ENCODE measurements around the gene CTNNBL1.

CTNNBL1 gene

DNA sequence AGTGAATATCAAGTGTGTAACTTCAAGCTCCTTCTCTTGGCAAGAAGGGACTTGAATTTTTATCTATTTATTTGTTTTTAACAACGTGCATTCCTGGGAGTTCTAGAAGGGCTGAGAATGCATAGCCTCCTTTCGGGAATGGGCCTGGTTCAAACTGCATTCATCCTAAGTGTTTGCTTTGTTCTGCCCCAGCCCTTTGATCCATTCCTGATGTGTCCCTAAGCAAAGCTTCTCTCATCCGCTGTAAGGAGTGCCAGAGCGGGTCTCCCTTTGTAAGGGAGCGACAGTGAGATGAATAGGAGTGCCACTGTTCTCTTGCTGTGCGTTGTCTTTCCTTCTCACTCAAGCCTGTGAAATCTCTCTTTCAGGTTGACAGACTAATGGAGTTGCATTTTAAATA, 148.1 kb downstream of the CTNNBL1 start:
- no peak overlapping the region for H3K18ac ChIP-seq (ENCODE audit: low read depth in 1 of 2, low read length in 2 of 2)
- no peaks in the 10 kb centered on the region for H3K9me3 ChIP-seq (ENCODE audit: control insufficient read depth, low read length)
- no peak overlapping the region for H2BK12ac ChIP-seq (ENCODE audit: low read length in 2 of 2)
- no peaks in the 10 kb centered on the region for H3K4me1 ChIP-seq (ENCODE audit: control insufficient read depth, insufficient read depth, low read depth, low read length)
- no peak overlapping the region for H4K8ac ChIP-seq (ENCODE audit: low read length)
- H2BK15ac ChIP-seq (ENCODE audit: low read depth, poor library complexity, severe bottlenecking), result no peak overlapping the region
- no peak for DNase-seq
- no peak overlapping the region for H2AK5ac ChIP-seq (ENCODE audit: low read length, severe bottlenecking)
- peaks cover 13 to 60% of the 10 kb centered on the region in 2 experiments for H3K36me3 ChIP-seq (ENCODE audit: control insufficient read depth in 1 of 2, insufficient read depth in 2 of 2, low read depth in 1 of 2, low read length in 2 of 2)
- no peak overlapping the region for H3K4ac ChIP-seq (ENCODE audit: low read depth in 1 of 2, low read length in 2 of 2)
- peaks cover 5% of the 10 kb centered on the region for H3K79me1 ChIP-seq (replicated peaks; ENCODE audit: low read length, poor library complexity, severe bottlenecking)
- no peak overlapping the region for H2BK5ac ChIP-seq (ENCODE audit: low read depth, low read length, poor library complexity, severe bottlenecking)
- H3K4me3 ChIP-seq (ENCODE audit: insufficient read depth in 1 of 2, low read depth in 1 of 2, low read length in 2 of 2), result no peak overlapping the region
- no peak overlapping the region for H3K27ac ChIP-seq (ENCODE audit: low read length, poor library complexity, severe bottlenecking)
- no peak overlapping the region for H3K14ac ChIP-seq (ENCODE audit: low read length in 2 of 2)
- H3K4me2 ChIP-seq (ENCODE audit: low read length, poor library complexity, severe bottlenecking), result no peak overlapping the region
- no peak overlapping the region for H3K9ac ChIP-seq (ENCODE audit: low read length)
- WGBS, result 96% methylated on average over 6 of the region's 6 CpGs
- no peak overlapping the region for H4K91ac ChIP-seq (ENCODE audit: low read length)
- no peak overlapping the region for H3K23ac ChIP-seq (ENCODE audit: low read length in 2 of 2)
- no peaks in the 10 kb centered on the region for H3K27me3 ChIP-seq (ENCODE audit: control insufficient read depth in 1 of 2, insufficient read depth in 1 of 2, low read length in 2 of 2)
- H2AFZ ChIP-seq (ENCODE audit: low read depth, low read length), result no peak overlapping the region
- no peak overlapping the region for H2BK120ac ChIP-seq (ENCODE audit: low read depth, low read length)

DNA sequence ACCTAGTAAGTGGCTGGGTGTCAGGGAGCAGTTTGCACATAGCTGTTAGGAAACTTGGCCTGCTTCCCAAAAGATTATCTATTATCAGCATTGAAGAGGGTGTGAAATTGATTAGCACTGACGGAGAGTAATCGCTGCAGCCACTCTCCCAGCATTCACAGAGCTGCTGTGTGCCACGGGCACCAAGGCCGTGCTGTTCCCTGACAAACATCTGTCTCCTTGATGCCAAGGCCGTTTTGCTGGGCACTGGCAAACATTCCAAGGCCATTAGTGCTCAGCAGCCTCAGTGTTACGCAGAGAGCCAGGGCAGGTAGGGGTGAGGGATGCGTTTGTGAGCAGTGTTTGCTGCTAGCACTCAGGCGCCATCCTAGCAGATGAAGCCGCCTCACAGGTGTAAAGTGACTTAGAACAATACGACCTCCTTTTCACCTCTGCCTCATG, 151.4 kb downstream of the CTNNBL1 start:
- no peak overlapping the region for H3K18ac ChIP-seq (ENCODE audit: low read depth in 1 of 2, low read length in 2 of 2)
- no peak overlapping the region for H3K4ac ChIP-seq (ENCODE audit: low read depth in 1 of 2, low read length in 2 of 2)
- H2BK5ac ChIP-seq (ENCODE audit: low read depth, low read length, poor library complexity, severe bottlenecking), result no peak overlapping the region
- H3K27me3 ChIP-seq (ENCODE audit: control insufficient read depth in 1 of 2, insufficient read depth in 1 of 2, low read length in 2 of 2), result no peaks in the 10 kb centered on the region
- H2BK12ac ChIP-seq (ENCODE audit: low read length in 2 of 2), result no peak overlapping the region
- no peak overlapping the region for H4K91ac ChIP-seq (ENCODE audit: low read length)
- H3K4me2 ChIP-seq (ENCODE audit: low read length, poor library complexity, severe bottlenecking), result no peak overlapping the region
- peaks cover 13 to 69% of the 10 kb centered on the region in 2 experiments for H3K36me3 ChIP-seq (ENCODE audit: control insufficient read depth in 1 of 2, insufficient read depth in 2 of 2, low read depth in 1 of 2, low read length in 2 of 2)
- no peak for DNase-seq
- no peak overlapping the region for H2BK120ac ChIP-seq (ENCODE audit: low read depth, low read length)
- no peaks in the 10 kb centered on the region for H3K79me1 ChIP-seq (replicated peaks; ENCODE audit: low read length, poor library complexity, severe bottlenecking)
- H3K9ac ChIP-seq (ENCODE audit: low read length), result no peak overlapping the region
- no peak overlapping the region for H3K14ac ChIP-seq (ENCODE audit: low read length in 2 of 2)
- H3K4me1 ChIP-seq (ENCODE audit: control insufficient read depth, insufficient read depth, low read depth, low read length), result no peaks in the 10 kb centered on the region
- no peak overlapping the region for H2BK15ac ChIP-seq (ENCODE audit: low read depth, poor library complexity, severe bottlenecking)
- no peak overlapping the region for H2AK5ac ChIP-seq (ENCODE audit: low read length, severe bottlenecking)
- no peak overlapping the region for H3K4me3 ChIP-seq (ENCODE audit: insufficient read depth in 1 of 2, low read depth in 1 of 2, low read length in 2 of 2)
- H3K9me3 ChIP-seq (ENCODE audit: control insufficient read depth, low read length), result no peaks in the 10 kb centered on the region
- no peak overlapping the region for H4K8ac ChIP-seq (ENCODE audit: low read length)
- no peak overlapping the region for H3K27ac ChIP-seq (ENCODE audit: low read length, poor library complexity, severe bottlenecking)
- no peak overlapping the region for H2AFZ ChIP-seq (ENCODE audit: low read depth, low read length)
- H3K23ac ChIP-seq (ENCODE audit: low read length in 2 of 2), result no peak overlapping the region
- 87% methylated on average over 10 of the region's 10 CpGs for WGBS

DNA sequence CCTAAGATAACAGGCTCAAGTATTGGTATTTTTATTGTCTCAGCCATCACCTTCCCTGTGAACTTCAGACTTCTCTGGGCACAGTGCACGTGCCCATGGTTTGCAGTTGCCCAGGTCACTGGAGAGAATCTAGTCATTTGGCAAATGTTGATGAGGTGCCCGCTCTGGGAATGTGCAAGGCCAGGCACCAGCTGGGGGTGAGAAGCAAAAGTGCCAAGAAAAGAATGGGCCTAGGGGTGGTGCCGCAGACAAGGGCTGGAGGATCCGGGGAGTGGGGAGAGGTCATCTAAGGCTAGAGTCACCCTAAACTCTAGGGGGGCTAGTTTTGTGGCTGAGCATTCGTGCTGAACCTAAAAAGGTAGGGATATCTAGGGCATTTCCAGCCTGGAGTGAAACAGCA, 152.0 kb downstream of the CTNNBL1 start:
- H3K18ac ChIP-seq (ENCODE audit: low read depth in 1 of 2, low read length in 2 of 2), result no peak overlapping the region
- no peak overlapping the region for H2BK15ac ChIP-seq (ENCODE audit: low read depth, poor library complexity, severe bottlenecking)
- no peaks in the 10 kb centered on the region for H3K27me3 ChIP-seq (ENCODE audit: control insufficient read depth in 1 of 2, insufficient read depth in 1 of 2, low read length in 2 of 2)
- no peak overlapping the region for H3K23ac ChIP-seq (ENCODE audit: low read length in 2 of 2)
- H3K4me3 ChIP-seq (ENCODE audit: insufficient read depth in 1 of 2, low read depth in 1 of 2, low read length in 2 of 2), result no peak overlapping the region
- H4K91ac ChIP-seq (ENCODE audit: low read length), result no peak overlapping the region
- no peaks in the 10 kb centered on the region for H3K79me1 ChIP-seq (replicated peaks; ENCODE audit: low read length, poor library complexity, severe bottlenecking)
- H3K14ac ChIP-seq (ENCODE audit: low read length in 2 of 2), result no peak overlapping the region
- H3K36me3 ChIP-seq (ENCODE audit: control insufficient read depth in 1 of 2, insufficient read depth in 2 of 2, low read depth in 1 of 2, low read length in 2 of 2), result peaks cover 13 to 63% of the 10 kb centered on the region in 2 experiments
- no peak overlapping the region for H4K8ac ChIP-seq (ENCODE audit: low read length)
- H2BK5ac ChIP-seq (ENCODE audit: low read depth, low read length, poor library complexity, severe bottlenecking), result no peak overlapping the region
- no peaks in the 10 kb centered on the region for H3K4me1 ChIP-seq (ENCODE audit: control insufficient read depth, insufficient read depth, low read depth, low read length)
- no peak for DNase-seq
- H3K4me2 ChIP-seq (ENCODE audit: low read length, poor library complexity, severe bottlenecking), result no peak overlapping the region
- no peaks in the 10 kb centered on the region for H3K9me3 ChIP-seq (ENCODE audit: control insufficient read depth, low read length)
- H2AFZ ChIP-seq (ENCODE audit: low read depth, low read length), result no peak overlapping the region
- no peak overlapping the region for H3K9ac ChIP-seq (ENCODE audit: low read length)
- H3K27ac ChIP-seq (ENCODE audit: low read length, poor library complexity, severe bottlenecking), result no peak overlapping the region
- WGBS, result 93% methylated on average over 5 of the region's 5 CpGs
- no peak overlapping the region for H2BK12ac ChIP-seq (ENCODE audit: low read length in 2 of 2)
- no peak overlapping the region for H3K4ac ChIP-seq (ENCODE audit: low read depth in 1 of 2, low read length in 2 of 2)
- no peak overlapping the region for H2BK120ac ChIP-seq (ENCODE audit: low read depth, low read length)
- no peak overlapping the region for H2AK5ac ChIP-seq (ENCODE audit: low read length, severe bottlenecking)

DNA sequence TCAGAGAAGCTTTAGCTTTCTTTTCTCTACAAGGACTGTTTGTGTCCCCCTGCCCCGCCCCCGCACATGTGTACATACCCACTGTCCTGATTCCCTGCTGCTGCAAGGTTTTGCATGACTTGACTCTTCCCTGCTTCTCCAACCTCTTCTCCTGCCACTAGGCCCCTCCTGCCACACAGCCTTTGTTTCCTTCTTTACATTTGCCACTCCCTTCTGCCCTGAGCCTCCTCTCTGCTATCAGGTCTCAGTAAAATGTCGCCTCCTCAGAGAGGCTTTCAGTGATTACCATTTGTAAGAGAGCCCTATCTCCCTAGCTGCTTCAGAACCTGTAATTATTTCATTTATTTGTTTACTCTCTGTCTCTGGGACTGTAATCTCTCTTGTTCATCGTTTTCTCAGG, 152.7 kb downstream of the CTNNBL1 start:
- H3K4me3 ChIP-seq (ENCODE audit: insufficient read depth in 1 of 2, low read depth in 1 of 2, low read length in 2 of 2), result no peak overlapping the region
- no peak overlapping the region for H3K4ac ChIP-seq (ENCODE audit: low read depth in 1 of 2, low read length in 2 of 2)
- H2BK120ac ChIP-seq (ENCODE audit: low read depth, low read length), result no peak overlapping the region
- WGBS, result 80% methylated on average over 3 of the region's 4 CpGs
- H3K18ac ChIP-seq (ENCODE audit: low read depth in 1 of 2, low read length in 2 of 2), result no peak overlapping the region
- no peak for DNase-seq
- no peak overlapping the region for H2BK5ac ChIP-seq (ENCODE audit: low read depth, low read length, poor library complexity, severe bottlenecking)
- no peak overlapping the region for H2BK12ac ChIP-seq (ENCODE audit: low read length in 2 of 2)
- H3K23ac ChIP-seq (ENCODE audit: low read length in 2 of 2), result no peak overlapping the region
- no peaks in the 10 kb centered on the region for H3K79me1 ChIP-seq (replicated peaks; ENCODE audit: low read length, poor library complexity, severe bottlenecking)
- H4K8ac ChIP-seq (ENCODE audit: low read length), result no peak overlapping the region
- no peak overlapping the region for H3K9ac ChIP-seq (ENCODE audit: low read length)
- no peaks in the 10 kb centered on the region for H3K9me3 ChIP-seq (ENCODE audit: control insufficient read depth, low read length)
- H3K4me2 ChIP-seq (ENCODE audit: low read length, poor library complexity, severe bottlenecking), result no peak overlapping the region
- no peak overlapping the region for H4K91ac ChIP-seq (ENCODE audit: low read length)
- no peaks in the 10 kb centered on the region for H3K4me1 ChIP-seq (ENCODE audit: control insufficient read depth, insufficient read depth, low read depth, low read length)
- no peak overlapping the region for H2AFZ ChIP-seq (ENCODE audit: low read depth, low read length)
- H3K36me3 ChIP-seq (ENCODE audit: control insufficient read depth in 1 of 2, insufficient read depth in 2 of 2, low read depth in 1 of 2, low read length in 2 of 2), result peaks cover 13 to 59% of the 10 kb centered on the region in 2 experiments
- H2AK5ac ChIP-seq (ENCODE audit: low read length, severe bottlenecking), result no peak overlapping the region
- H3K27ac ChIP-seq (ENCODE audit: low read length, poor library complexity, severe bottlenecking), result no peak overlapping the region
- no peaks in the 10 kb centered on the region for H3K27me3 ChIP-seq (ENCODE audit: control insufficient read depth in 1 of 2, insufficient read depth in 1 of 2, low read length in 2 of 2)
- no peak overlapping the region for H3K14ac ChIP-seq (ENCODE audit: low read length in 2 of 2)
- H2BK15ac ChIP-seq (ENCODE audit: low read depth, poor library complexity, severe bottlenecking), result no peak overlapping the region

Data from mesenchymal stem cell (in vitro differentiated cells and primary cell).